GM12878 (cell line): ENCODE data around the gene ZNF451. TPM values are rescaled to one million over a fixed set of nuclear protein-coding genes. Genes with fewer than 3 reads are reported as not detected.
"Not testable (repeated sequence)": the region's sequence is repeated elsewhere in the genome, so short reads cannot be mapped to it uniquely, and the experiment has no call there.

Source experiments
- ATAC-seq: fragments of 200-7000 bp; cut with Tn5 transposase; 3 replicates; pipeline ENCODE4 v1.9.1; 2020; ENCODE audit warnings: mild to moderate bottlenecking, moderate library complexity
- BruUV-seq: library from RNA; stranded (reverse); fragments of 400-500 nt; replicated peaks from 2 replicates; lab custom pipeline; 2021; lab: Mats Ljungman, UMichigan
- CTCF ChIA-PET: fragments of 300-600 bp; sonication (Branson Sonifier 250); formaldehyde crosslinking; extraction: SDS; loops from one replicate; lab custom pipeline; 2021; ENCODE audit warnings: inconsistent platforms; lab: Yijun Ruan, JAX
- POLR2A ChIA-PET: fragments of 350-600 bp; formaldehyde crosslinking; extraction: SDS; loops from one replicate; lab custom pipeline; 2021; ENCODE audit warnings: inconsistent platforms; lab: Charles Lee
- RAD21 ChIA-PET: fragments of 300-600 bp; sonication (Branson Sonifier 250); formaldehyde crosslinking; loops from one replicate; lab custom pipeline; 2023; ENCODE audit warnings: antibody characterized with exemption; ENCODE audit not compliant: unreplicated experiment; lab: Charles Lee
- SMC1A ChIA-PET: fragments of 300-600 bp; sonication (Branson Sonifier 250); formaldehyde crosslinking; loops from one replicate; lab custom pipeline; 2023; ENCODE audit not compliant: unreplicated experiment, uncharacterized antibody; lab: Charles Lee
- DNase-seq: peaks from one replicate; pipeline ENCODE4 v3.0.0-alpha.2; 2011; ENCODE audit warnings: low read depth, low spot score
- FAIRE-seq: peaks from 3 replicates; lab custom pipeline; 2011; peaks lifted over from hg19 to GRCh38; lab: Jason Lieb, UNC
- H2AFZ ChIP-seq: 2 replicates; pipeline ENCODE4 v1.6.0; 2011; ENCODE audit warnings: low read depth, low read length, control low read depth; ENCODE audit not compliant: control insufficient read depth
- H3K27ac ChIP-seq: 2 replicates; pipeline ENCODE4 v1.5.1; 2011; ENCODE audit warnings: control low read depth; ENCODE audit not compliant: control insufficient read depth, insufficient read depth
- H3K27me3 ChIP-seq, 2 experiments: replicated peaks in 1 of 2; 2 replicates each; pipeline versions ENCODE4 v1.6.0 to v1.6.1; 2011; ENCODE audit warnings: low read length in 1 of 2; ENCODE audit not compliant: control insufficient read depth in 2 of 2, insufficient read depth in 2 of 2
- H3K36me3 ChIP-seq, 2 experiments: 2 replicates each; pipeline ENCODE4 v1.5.1; 2011; ENCODE audit warnings: low read length in 1 of 2; ENCODE audit not compliant: control insufficient read depth in 2 of 2, insufficient read depth in 2 of 2
- H3K4me1 ChIP-seq: 2 replicates; pipeline ENCODE4 v1.6.1; 2011; ENCODE audit warnings: mild to moderate bottlenecking, low read length, moderate library complexity, mixed read lengths; ENCODE audit not compliant: control insufficient read depth, insufficient read depth
- H3K4me2 ChIP-seq: 2 replicates; pipeline ENCODE4 v1.6.0; 2011; ENCODE audit warnings: control low read depth; ENCODE audit not compliant: control insufficient read depth, insufficient read depth
- H3K4me3 ChIP-seq: fragments of 200-600 bp; sonication (generic); 2 replicates; pipeline ENCODE4 v1.5.1; 2016
- H3K79me2 ChIP-seq: 2 replicates; pipeline ENCODE4 v1.6.0; 2011; ENCODE audit warnings: low read length; ENCODE audit not compliant: control insufficient read depth, insufficient read depth
- H3K9ac ChIP-seq: 2 replicates; pipeline ENCODE4 v1.8.0; 2011; ENCODE audit warnings: low read length, control low read depth, mixed read lengths; ENCODE audit not compliant: control insufficient read depth, insufficient read depth
- H3K9me3 ChIP-seq: replicated peaks from 3 replicates; pipeline ENCODE4 v1.5.1; 2011; ENCODE audit warnings: mild to moderate bottlenecking, low read length; ENCODE audit not compliant: control insufficient read depth, insufficient read depth
- H4K20me1 ChIP-seq: 2 replicates; pipeline ENCODE4 v1.6.0; 2011; ENCODE audit not compliant: control insufficient read depth, insufficient read depth
- NR2F1 ChIP-seq: fragments of 450-650 bp; conservative IDR thresholded peaks from 2 replicates; pipeline ENCODE4 v1.6.1; 2017; ENCODE audit warnings: mild to moderate bottlenecking
- WGBS: methylation state at CpG from one replicate; pipeline ENCODE4 v1.1.6; 2016; ENCODE audit warnings: low lambda C conversion rate; ENCODE audit not compliant: insufficient replicate concordance, insufficient coverage; ENCODE audit errors: missing lambda C conversion rate; 5-methylcytosine and 5-hydroxymethylcytosine counted together
- in situ Hi-C: fragments of 300-500 bp; cut with MboI; formaldehyde crosslinking; loops from 9 replicates; pipeline ENCODE4 v1.14.3; 2018; ENCODE audit warnings: mixed read lengths
- intact Hi-C: fragments of 100-400 bp; cut with micrococcal nuclease; formaldehyde crosslinking; loops from one replicate; pipeline ENCODE4 v1.14.2; 2022; ENCODE audit not compliant: unreplicated experiment
- polyA plus RNA-seq, 11 experiments: library from polyadenylated mRNA; depleted of rRNA in 4 of 11; unstranded in 6 of 11; stranded (reverse) in 5 of 11; fragments of >200 nt; fragmentation: Nextera tagmentation in 4 of 11; fragmentation: Illumina TruSeq in 1 of 11; extraction: Ambion mirVana in 4 of 11; extraction: Trizol in 1 of 11; gene quantifications; 1 replicate in 1 of 11; 2 replicates in 10 of 11; pipeline versions ENCODE4 v1.2.1 to v1.2.3, GENCODE V29; 2011 to 2016; ENCODE audit warnings: inconsistent platforms in 2 of 11, missing spikeins in 2 of 11, low read depth in 1 of 11
- total RNA-seq, 4 experiments: library from RNA; depleted of rRNA in 3 of 4; stranded (reverse); fragments of >200 nt in 3 of 4; fragmentation: Illumina TruSeq in 1 of 4; extraction: Trizol in 1 of 4; gene quantifications; 2 replicates each; pipeline versions ENCODE4 v1.2.1 to v1.2.3, GENCODE V29; 2013 to 2021
- TF ChIP-seq, protein P1 (sequence below): fragments of 450-650 bp; IDR thresholded peaks from 2 replicates; pipeline ENCODE4 v1.6.1; 2018; ENCODE audit warnings: mild to moderate bottlenecking, low read depth, moderate library complexity; ENCODE audit not compliant: partially characterized antibody
- TF ChIP-seq, protein P2 (sequence below): fragments of 450-650 bp; IDR thresholded peaks from 2 replicates; pipeline ENCODE4 v1.6.1; 2018; ENCODE audit warnings: borderline replicate concordance, mild to moderate bottlenecking; ENCODE audit not compliant: partially characterized antibody

Gene ZNF451
- total and polyA plus RNA-seq, 10 of the 15 experiments (the other 5 are each of a cell fraction or from before 2014, with no cell fraction given), result 6.5 to 44.4 (median 23.8) TPM

GRCh38 chr6:57089265-57089664 is 723 bp upstream of the ZNF451 start:
- Histone ChIP-seq H3K79me2 (peaks cover 32% of the 10 kb centered on the region), H2AFZ (peak overlapping the region; percentile 89), H3K9ac (peak overlapping the region; percentile 58; the same call in 1 of the 2 replicates), H3K4me2 (peak overlapping the region; percentile 90), H3K4me3 (peak overlapping the region; percentile 66), H3K27me3 (no peaks in the 10 kb centered on the region), H3K27ac (peak overlapping the region; percentile 71), H3K36me3 (no peaks in the 10 kb centered on the region; a peak in 1 of 4 replicates), H4K20me1 (no peaks in the 10 kb centered on the region), H3K9me3 (no peaks in the 10 kb centered on the region), H3K4me1 (peaks cover 8% of the 10 kb centered on the region)
- no peak for ATAC-seq
- 48% methylated on average over 3 of the region's 3 CpGs for WGBS
- peak; percentile 69 for TF ChIP-seq NR2F1
- TF ChIP-seq, protein P1, sequence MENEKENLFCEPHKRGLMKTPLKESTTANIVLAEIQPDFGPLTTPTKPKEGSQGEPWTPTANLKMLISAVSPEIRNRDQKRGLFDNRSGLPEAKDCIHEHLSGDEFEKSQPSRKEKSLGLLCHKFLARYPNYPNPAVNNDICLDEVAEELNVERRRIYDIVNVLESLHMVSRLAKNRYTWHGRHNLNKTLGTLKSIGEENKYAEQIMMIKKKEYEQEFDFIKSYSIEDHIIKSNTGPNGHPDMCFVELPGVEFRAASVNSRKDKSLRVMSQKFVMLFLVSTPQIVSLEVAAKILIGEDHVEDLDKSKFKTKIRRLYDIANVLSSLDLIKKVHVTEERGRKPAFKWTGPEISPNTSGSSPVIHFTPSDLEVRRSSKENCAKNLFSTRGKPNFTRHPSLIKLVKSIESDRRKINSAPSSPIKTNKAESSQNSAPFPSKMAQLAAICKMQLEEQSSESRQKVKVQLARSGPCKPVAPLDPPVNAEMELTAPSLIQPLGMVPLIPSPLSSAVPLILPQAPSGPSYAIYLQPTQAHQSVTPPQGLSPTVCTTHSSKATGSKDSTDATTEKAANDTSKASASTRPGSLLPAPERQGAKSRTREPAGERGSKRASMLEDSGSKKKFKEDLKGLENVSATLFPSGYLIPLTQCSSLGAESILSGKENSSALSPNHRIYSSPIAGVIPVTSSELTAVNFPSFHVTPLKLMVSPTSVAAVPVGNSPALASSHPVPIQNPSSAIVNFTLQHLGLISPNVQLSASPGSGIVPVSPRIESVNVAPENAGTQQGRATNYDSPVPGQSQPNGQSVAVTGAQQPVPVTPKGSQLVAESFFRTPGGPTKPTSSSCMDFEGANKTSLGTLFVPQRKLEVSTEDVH, result no peak
- TF ChIP-seq, protein P2, sequence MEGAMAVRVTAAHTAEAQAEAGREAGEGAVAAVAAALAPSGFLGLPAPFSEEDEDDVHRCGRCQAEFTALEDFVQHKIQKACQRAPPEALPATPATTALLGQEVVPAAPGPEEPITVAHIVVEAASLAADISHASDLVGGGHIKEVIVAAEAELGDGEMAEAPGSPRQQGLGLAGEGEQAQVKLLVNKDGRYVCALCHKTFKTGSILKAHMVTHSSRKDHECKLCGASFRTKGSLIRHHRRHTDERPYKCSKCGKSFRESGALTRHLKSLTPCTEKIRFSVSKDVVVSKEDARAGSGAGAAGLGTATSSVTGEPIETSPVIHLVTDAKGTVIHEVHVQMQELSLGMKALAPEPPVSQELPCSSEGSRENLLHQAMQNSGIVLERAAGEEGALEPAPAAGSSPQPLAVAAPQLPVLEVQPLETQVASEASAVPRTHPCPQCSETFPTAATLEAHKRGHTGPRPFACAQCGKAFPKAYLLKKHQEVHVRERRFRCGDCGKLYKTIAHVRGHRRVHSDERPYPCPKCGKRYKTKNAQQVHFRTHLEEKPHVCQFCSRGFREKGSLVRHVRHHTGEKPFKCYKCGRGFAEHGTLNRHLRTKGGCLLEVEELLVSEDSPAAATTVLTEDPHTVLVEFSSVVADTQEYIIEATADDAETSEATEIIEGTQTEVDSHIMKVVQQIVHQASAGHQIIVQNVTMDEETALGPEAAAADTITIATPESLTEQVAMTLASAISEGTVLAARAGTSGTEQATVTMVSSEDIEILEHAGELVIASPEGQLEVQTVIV, result no peak
- no peak for DNase-seq
- ChIA-PET POLR2A (interaction anchor here (0.6 to 0.8 kb wide), 2 partner anchors 55 to 80 kb away, joined by 3 read pairs; no protein-coding TSS in a partner anchor), RAD21 (interaction anchor here (0.7 to 1.0 kb wide), 3 partner anchors 35 to 228 kb away, joined by 3 to 4 read pairs (median 3); partner anchors contain the start of genes BAG2 and PRIM2), SMC1A (interaction anchor here (1.2 kb wide), 3 partner anchors 11 to 185 kb away, joined by 3 to 4 read pairs (median 3); no protein-coding TSS in a partner anchor), CTCF (interaction anchor here (0.9 to 1.2 kb wide), 2 partner anchors 134 to 185 kb away, joined by 3 to 9 read pairs; partner anchors contain the start of gene BEND6)
- no TSS peak for BruUV-seq
- intact Hi-C loops, result no loop called here
- in situ Hi-C loops, result no loop called here
- no peak for FAIRE-seq

GRCh38 chr6:57090458-57091067 is 575 bp downstream of the ZNF451 start:
- BruUV-seq, result TSS peak; percentile 72
- SMC1A ChIA-PET, H3K27ac ChIP-seq, H3K27me3 ChIP-seq, H3K4me2 ChIP-seq, CTCF ChIA-PET, RAD21 ChIA-PET, H3K9me3 ChIP-seq, H3K4me3 ChIP-seq, H3K9ac ChIP-seq, H2AFZ ChIP-seq, H3K4me1 ChIP-seq, POLR2A ChIA-PET, H4K20me1 ChIP-seq, H3K36me3 ChIP-seq, DNase-seq: not testable (repeated sequence)
- H3K79me2 ChIP-seq, result peaks cover 45% of the 10 kb centered on the region
- intact Hi-C loops, result loop anchor here (2.0 kb wide), 1 partner anchor 82 kb away; the partner anchor contains the start of gene BAG2
- ATAC-seq (peak; percentile 46), FAIRE-seq (peak; percentile 98)
- WGBS, result no CpG with 5 or more reads among the region's 27 CpGs
- in situ Hi-C loops, result loop anchor here (5.0 kb wide), 1 partner anchor 72 kb away; no protein-coding TSS in a partner anchor
